NCI-H2107 (cell line): ENCODE measurements around the gene MAPK8IP1.
A peak's percentile ranks its signal among the peaks of the same experiment; 100 is the strongest.
"Not testable (repeated sequence)": the region's sequence is repeated elsewhere in the genome, so short reads cannot be mapped to it uniquely, and the experiment has no call there.

Experiments used
- DNase-seq: peaks from one replicate; lab custom pipeline; 2025; lab: John Stamatoyannopoulos, UW

Gene MAPK8IP1

GRCh38 chr11:45890886-45891550, 5.6 kb downstream of the MAPK8IP1 start:
- DNase-seq, result no peak

GRCh38 chr11:45892856-45893255, 7.4 kb downstream of the MAPK8IP1 start:
- no peak for DNase-seq

- DNase-seq, result no peak
Measured at GRCh38 chr11:45894555-45895247, 9.2 kb downstream of the MAPK8IP1 start.

GRCh38 chr11:45895553-45896259, 10.3 kb downstream of the MAPK8IP1 start:
- DNase-seq, result no peak

GRCh38 chr11:45896422-45896984, 11.1 kb downstream of the MAPK8IP1 start:
- DNase-seq, result peak; percentile 75

GRCh38 chr11:45897556-45897955, 12.1 kb downstream of the MAPK8IP1 start:
- no peak for DNase-seq

- DNase-seq, result no peak
Measured at GRCh38 chr11:45899086-45899447, 13.6 kb downstream of the MAPK8IP1 start.

GRCh38 chr11:45899448-45900174, 14.2 kb downstream of the MAPK8IP1 start:
- DNase-seq, result peak; percentile 71

- DNase-seq, result not testable (repeated sequence)
Measured at GRCh38 chr11:45900175-45900800, 14.8 kb downstream of the MAPK8IP1 start.

GRCh38 chr11:45900916-45901617, 15.6 kb downstream of the MAPK8IP1 start:
- no peak for DNase-seq

- no peak for DNase-seq
Measured at GRCh38 chr11:45901626-45902025, 16.2 kb downstream of the MAPK8IP1 start.

- DNase-seq, result no peak
Measured at GRCh38 chr11:45902452-45903380, 17.3 kb downstream of the MAPK8IP1 start.

GRCh38 chr11:45904309-45904915, 19.0 kb downstream of the MAPK8IP1 start:
- no peak for DNase-seq

- no peak for DNase-seq
Measured at GRCh38 chr11:45905095-45905494, 19.6 kb downstream of the MAPK8IP1 start.

- not testable (repeated sequence) for DNase-seq
Measured at GRCh38 chr11:45905576-45905975, 20.1 kb downstream of the MAPK8IP1 start.

- no peak for DNase-seq
Measured at GRCh38 chr11:45906096-45906682, 20.7 kb downstream of the MAPK8IP1 start.

- no peak for DNase-seq
Measured at GRCh38 chr11:45906965-45907611, 21.6 kb downstream of the MAPK8IP1 start, which contains the start of gene FREY1. TSS of gene FREY1 (minus strand) at chr11:45907271. CDS start at chr11:45907245, 26 bp downstream.

- DNase-seq, result no peak
Measured at GRCh38 chr11:45907911-45908370, 22.5 kb downstream of the MAPK8IP1 start.
